Neural cell (in vitro differentiated cells): Measurements from ENCODE around the gene WDR33. TPM values are rescaled to one million over a fixed set of nuclear protein-coding genes. Genes with fewer than 3 reads are reported as not detected.

ENCODE experiments used
- H2AFZ ChIP-seq: fragments of 200-600, 300-800 bp; sonication (generic), shearing (Covaris generic); 2 replicates; pipeline ENCODE4 v1.6.0; 2014; ENCODE audit warnings: low read depth, mild to moderate bottlenecking, antibody characterized with exemption, low read length, moderate library complexity
- H3F3A ChIP-seq: fragments of 200-600 bp; shearing (Covaris generic); 2 replicates; pipeline ENCODE4 v1.6.1; 2016; ENCODE audit warnings: mild to moderate bottlenecking, moderate library complexity, mixed read lengths, antibody characterized with exemption, low read length; ENCODE audit not compliant: insufficient read depth, poor library complexity, severe bottlenecking
- H3K27ac ChIP-seq: fragments of 200-600, 300-800 bp; sonication (generic), shearing (Covaris generic); 2 replicates; pipeline ENCODE4 v1.5.1; 2014; ENCODE audit warnings: mild to moderate bottlenecking, low read length, moderate library complexity
- H3K27me3 ChIP-seq: fragments of 300-800, 200-600 bp; sonication (generic), shearing (Covaris generic); 2 replicates; pipeline ENCODE4 v1.6.0; 2014; ENCODE audit warnings: mild to moderate bottlenecking, low read depth, low read length, moderate library complexity; ENCODE audit not compliant: insufficient read depth
- H3K36me3 ChIP-seq: fragments of 300-800, 200-600 bp; sonication (generic), shearing (Covaris generic); 2 replicates; pipeline ENCODE4 v1.5.1; 2014; ENCODE audit warnings: mild to moderate bottlenecking, antibody characterized with exemption, low read length, moderate library complexity; ENCODE audit not compliant: insufficient read depth
- H3K4me2 ChIP-seq: fragments of 300-800, 200-600 bp; sonication (generic), shearing (Covaris generic); 2 replicates; pipeline ENCODE4 v1.6.0; 2014; ENCODE audit warnings: mild to moderate bottlenecking, low read length
- H3K4me3 ChIP-seq: fragments of 300-800, 200-600 bp; sonication (generic), shearing (Covaris generic); 2 replicates; pipeline ENCODE4 v1.5.1; 2014; ENCODE audit warnings: mild to moderate bottlenecking, low read length, moderate library complexity
- H3K79me2 ChIP-seq: fragments of 200-600 bp; shearing (Covaris generic); replicated peaks from 2 replicates; pipeline ENCODE4 v1.6.0; 2014; ENCODE audit warnings: mild to moderate bottlenecking, low read length, moderate library complexity; ENCODE audit not compliant: insufficient read depth
- H3K9ac ChIP-seq: fragments of 300-800, 200-600 bp; sonication (generic), shearing (Covaris generic); 2 replicates; pipeline ENCODE4 v1.6.1; 2016; ENCODE audit warnings: mild to moderate bottlenecking, low read length, mixed read lengths
- H3K9me2 ChIP-seq: fragments of 200-600 bp; shearing (Covaris generic); 2 replicates; pipeline ENCODE4 v1.6.1; 2016; ENCODE audit warnings: mild to moderate bottlenecking, low read length, mixed read lengths; ENCODE audit not compliant: insufficient read depth
- H3K9me3 ChIP-seq: fragments of 200-600, 300-800 bp; sonication (generic), shearing (Covaris generic); 2 replicates; pipeline ENCODE4 v1.6.1; 2016; ENCODE audit warnings: mild to moderate bottlenecking, mixed run types, low read length, moderate library complexity, mixed read lengths
- H4K20me1 ChIP-seq: fragments of 200-600 bp; shearing (Covaris generic); 2 replicates; pipeline ENCODE4 v1.6.1; 2016; ENCODE audit warnings: mild to moderate bottlenecking, mixed run types; ENCODE audit not compliant: insufficient read depth
- EP300 ChIP-seq: fragments of 450-650 bp; conservative IDR thresholded peaks from 2 replicates; pipeline ENCODE4 v1.6.1; 2014; ENCODE audit warnings: antibody characterized with exemption, mild to moderate bottlenecking, moderate library complexity; ENCODE audit not compliant: poor library complexity, severe bottlenecking
- EZH2 ChIP-seq: fragments of 200-600, 300-800 bp; shearing (Covaris generic), sonication (generic); IDR thresholded peaks from 2 replicates; pipeline ENCODE4 v1.6.1; 2014; ENCODE audit warnings: antibody characterized with exemption, low read length, borderline replicate concordance, mild to moderate bottlenecking; ENCODE audit not compliant: insufficient read depth, poor library complexity, severe bottlenecking
- MXI1 ChIP-seq: fragments of 450-650 bp; conservative IDR thresholded peaks from 2 replicates; pipeline ENCODE4 v1.6.1; 2014; ENCODE audit warnings: antibody characterized with exemption, mild to moderate bottlenecking; ENCODE audit not compliant: poor library complexity, severe bottlenecking
- POLR2AphosphoS5 ChIP-seq: IDR thresholded peaks from 2 replicates; pipeline ENCODE4 v1.6.1; 2012
- RAD21 ChIP-seq: fragments of 450-650 bp; conservative IDR thresholded peaks from 2 replicates; pipeline ENCODE4 v1.6.1; 2014; ENCODE audit warnings: antibody characterized with exemption, mild to moderate bottlenecking, moderate library complexity
- REST ChIP-seq: IDR thresholded peaks from 2 replicates; pipeline ENCODE4 v1.6.1; 2012; ENCODE audit warnings: borderline replicate concordance
- SMC3 ChIP-seq: fragments of 450-650 bp; conservative IDR thresholded peaks from 2 replicates; pipeline ENCODE4 v1.6.1; 2014; ENCODE audit warnings: antibody characterized with exemption, mild to moderate bottlenecking, moderate library complexity; ENCODE audit not compliant: poor library complexity
- TAF1 ChIP-seq: IDR thresholded peaks from 2 replicates; pipeline ENCODE4 v1.6.1; 2012; ENCODE audit warnings: low read depth
- polyA minus RNA-seq: library from RNA; depleted of rRNA, polyadenylated mRNA; stranded (reverse); fragments of >200 nt; gene quantifications from 2 replicates; pipeline ENCODE4 v1.2.3, GENCODE V29; 2014
- polyA plus RNA-seq: library from polyadenylated mRNA; depleted of rRNA; stranded (reverse); fragments of >200 nt; gene quantifications from 2 replicates; pipeline ENCODE4 v1.2.3, GENCODE V29; 2014
- TF ChIP-seq, protein P1 (sequence below): fragments of 450-650 bp; IDR thresholded peaks from 2 replicates; pipeline ENCODE4 v1.5.1; 2014; ENCODE audit warnings: antibody characterized with exemption, mild to moderate bottlenecking, moderate library complexity; ENCODE audit not compliant: poor library complexity, severe bottlenecking

The WDR33 gene
- polyA plus RNA-seq (58.0 and 58.7 TPM in 2 replicates), polyA minus RNA-seq (160 and 189 TPM in 2 replicates)

DNA sequence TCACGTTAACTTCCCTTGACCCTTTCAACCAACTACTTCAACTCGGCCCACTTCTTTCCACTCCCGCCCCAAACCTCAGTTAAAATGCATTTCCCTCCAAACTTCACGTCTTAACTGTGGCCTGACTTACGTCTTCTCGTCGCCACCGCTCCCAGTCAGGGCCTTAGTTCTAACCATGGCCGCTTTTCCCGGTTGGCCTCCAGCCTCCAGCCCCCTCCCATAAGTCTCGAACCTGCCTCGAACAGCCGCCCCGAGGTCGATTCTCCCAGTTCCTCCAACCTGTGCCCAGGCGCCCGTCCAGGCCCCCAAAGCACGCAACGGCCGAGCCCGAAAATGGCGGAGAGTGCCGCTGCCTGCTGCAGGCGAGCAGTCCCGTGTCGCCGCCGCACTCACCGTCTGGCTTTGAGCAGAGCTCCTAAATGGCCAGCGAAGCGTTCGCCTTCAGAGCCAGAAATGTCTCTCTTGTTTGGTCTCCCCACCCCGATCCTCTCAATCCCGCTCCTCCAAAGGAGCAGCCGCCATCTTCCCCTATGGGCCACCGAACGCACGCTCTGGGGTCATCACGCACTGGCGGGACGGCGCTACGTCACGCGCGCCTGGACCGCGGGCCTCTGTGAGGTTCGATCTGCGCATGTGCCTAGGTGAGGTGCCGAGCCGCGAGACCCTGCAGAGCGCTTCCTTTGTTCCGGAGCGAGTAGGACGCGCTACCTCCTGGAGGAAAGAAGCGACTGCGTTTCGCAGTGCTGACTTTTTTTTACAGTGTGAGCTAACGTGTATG lies at the start of gene WDR33:
WDR33 (minus strand) TSS at position 553 of the 778 bp plus-strand sequence. CDS start 40,190 bp downstream, outside the sequence.
- H3K9ac ChIP-seq, result peak within 1 kb of the TSS; percentile 91
- H4K20me1 ChIP-seq, result no peaks in the 10 kb centered on the region
- H3K36me3 ChIP-seq, result no peaks in the 10 kb centered on the region
- H3K4me3 ChIP-seq, result peak within 1 kb of the TSS; percentile 72
- TF ChIP-seq REST (peak; percentile 95), MXI1 (peak; percentile 74), EZH2 (no peak), TAF1 (peak; percentile 97), RAD21 (peak; percentile 48), EP300 (peak; percentile 66), POLR2AphosphoS5 (peak; percentile 97), SMC3 (peak; percentile 49)
- TF ChIP-seq, protein P1, sequence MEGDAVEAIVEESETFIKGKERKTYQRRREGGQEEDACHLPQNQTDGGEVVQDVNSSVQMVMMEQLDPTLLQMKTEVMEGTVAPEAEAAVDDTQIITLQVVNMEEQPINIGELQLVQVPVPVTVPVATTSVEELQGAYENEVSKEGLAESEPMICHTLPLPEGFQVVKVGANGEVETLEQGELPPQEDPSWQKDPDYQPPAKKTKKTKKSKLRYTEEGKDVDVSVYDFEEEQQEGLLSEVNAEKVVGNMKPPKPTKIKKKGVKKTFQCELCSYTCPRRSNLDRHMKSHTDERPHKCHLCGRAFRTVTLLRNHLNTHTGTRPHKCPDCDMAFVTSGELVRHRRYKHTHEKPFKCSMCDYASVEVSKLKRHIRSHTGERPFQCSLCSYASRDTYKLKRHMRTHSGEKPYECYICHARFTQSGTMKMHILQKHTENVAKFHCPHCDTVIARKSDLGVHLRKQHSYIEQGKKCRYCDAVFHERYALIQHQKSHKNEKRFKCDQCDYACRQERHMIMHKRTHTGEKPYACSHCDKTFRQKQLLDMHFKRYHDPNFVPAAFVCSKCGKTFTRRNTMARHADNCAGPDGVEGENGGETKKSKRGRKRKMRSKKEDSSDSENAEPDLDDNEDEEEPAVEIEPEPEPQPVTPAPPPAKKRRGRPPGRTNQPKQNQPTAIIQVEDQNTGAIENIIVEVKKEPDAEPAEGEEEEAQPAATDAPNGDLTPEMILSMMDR, result peak; percentile 46
- H3F3A ChIP-seq, result no peaks in the 10 kb centered on the region
- no peaks in the 10 kb centered on the region for H3K9me2 ChIP-seq
- H3K9me3 ChIP-seq, result no peaks in the 10 kb centered on the region
- no peaks in the 10 kb centered on the region for H3K27me3 ChIP-seq
- H3K79me2 ChIP-seq, result peaks cover 47% of the 10 kb centered on the region
- H2AFZ ChIP-seq, result peak within 1 kb of the TSS; percentile 94
- peak within 1 kb of the TSS; percentile 99 for H3K27ac ChIP-seq
- peak within 1 kb of the TSS; percentile 42 for H3K4me2 ChIP-seq

GRCh38 chr2:127860130-127860529 lies 49.2 kb upstream of the WDR33 start:
- TF ChIP-seq, protein P1, result no peak
- TF ChIP-seq EP300, result no peak
- TF ChIP-seq RAD21, result no peak
- TF ChIP-seq TAF1, result no peak
- no peak for TF ChIP-seq MXI1
- TF ChIP-seq SMC3, result no peak
- TF ChIP-seq REST, result no peak
- TF ChIP-seq POLR2AphosphoS5, result no peak
- no peak for TF ChIP-seq EZH2
- no peak overlapping the region for H3K4me3 ChIP-seq

More at GRCh38 chr2:127860130-127860529, 49.2 kb upstream of the WDR33 start:
- no peaks in the 10 kb centered on the region for H3F3A ChIP-seq
- H3K27ac ChIP-seq, result no peak overlapping the region
- H3K36me3 ChIP-seq, result no peaks in the 10 kb centered on the region
- peaks cover 25% of the 10 kb centered on the region for H3K79me2 ChIP-seq
- no peaks in the 10 kb centered on the region for H3K9me2 ChIP-seq
- H3K9ac ChIP-seq, result no peak overlapping the region
- no peaks in the 10 kb centered on the region for H4K20me1 ChIP-seq
- no peak overlapping the region for H3K4me2 ChIP-seq
- no peak overlapping the region for H2AFZ ChIP-seq
- H3K9me3 ChIP-seq, result no peaks in the 10 kb centered on the region
- no peaks in the 10 kb centered on the region for H3K27me3 ChIP-seq
